Liver (tissue), 9 donors: ENCODE measurements around the gene FBN3. TPM values are rescaled to one million over a fixed set of nuclear protein-coding genes. Genes with fewer than 3 reads are reported as not detected.

Experiments used
- DNase-seq: peaks from one replicate; pipeline ENCODE4 v3.0.0-alpha.2; 2017; ENCODE audit warnings: low spot score
- H3K27ac ChIP-seq, 2 donors: one replicate each; pipeline ENCODE4 v1.7.0; 2013; ENCODE audit warnings: inconsistent platforms in 2 of 2, low read length in 2 of 2, control low read depth in 1 of 2, low read depth in 1 of 2, mild to moderate bottlenecking in 1 of 2
- H3K27me3 ChIP-seq, 4 donors: one replicate each; pipeline versions ENCODE4 v1.6.1 to v1.7.0; 2013; ENCODE audit warnings: low read length in 3 of 4, inconsistent platforms in 1 of 4, mild to moderate bottlenecking in 1 of 4, moderate library complexity in 1 of 4; ENCODE audit not compliant: control insufficient read depth in 4 of 4, insufficient read depth in 4 of 4
- H3K36me3 ChIP-seq, 4 donors: one replicate each; pipeline versions ENCODE4 v1.6.1 to v1.7.0; 2013; ENCODE audit warnings: low read length in 3 of 4, mild to moderate bottlenecking in 3 of 4, low read depth in 1 of 4, moderate library complexity in 1 of 4; ENCODE audit not compliant: control insufficient read depth in 4 of 4, insufficient read depth in 3 of 4
- H3K4me1 ChIP-seq, 4 donors: one replicate each; pipeline versions ENCODE4 v1.6.1 to v1.7.0; 2013; ENCODE audit warnings: low read length in 3 of 4, mild to moderate bottlenecking in 3 of 4, moderate library complexity in 1 of 4; ENCODE audit not compliant: control insufficient read depth in 4 of 4, insufficient read depth in 4 of 4
- H3K4me3 ChIP-seq, 3 donors: one replicate each; pipeline versions ENCODE4 v1.6.1 to v1.7.0; 2013; ENCODE audit warnings: low read length in 3 of 3, control low read depth in 1 of 3, low read depth in 1 of 3, mild to moderate bottlenecking in 1 of 3
- H3K9ac ChIP-seq, 2 donors: one replicate each; pipeline ENCODE4 v1.7.0; 2013; ENCODE audit warnings: low read length in 2 of 2, mild to moderate bottlenecking in 2 of 2, moderate library complexity in 2 of 2, control low read depth in 1 of 2, low read depth in 1 of 2
- H3K9me3 ChIP-seq, 4 donors: one replicate each; pipeline versions ENCODE4 v1.6.1 to v1.7.0; 2013; ENCODE audit warnings: low read length in 3 of 4; ENCODE audit not compliant: control insufficient read depth in 4 of 4
- ATF3 ChIP-seq: IDR thresholded peaks from 2 replicates; pipeline ENCODE4 v1.6.1; 2016; ENCODE audit warnings: antibody characterized with exemption
- CTCF ChIP-seq: fragments of 150-350 bp; IDR thresholded peaks from 2 replicates; pipeline ENCODE4 v1.5.1; 2017; ENCODE audit warnings: improper control_type of control experiment, low read depth, low read length; ENCODE audit not compliant: missing input control
- EGR1 ChIP-seq, 2 donors: IDR thresholded peaks; 2 replicates each; pipeline ENCODE4 v1.6.1; 2016 to 2018; ENCODE audit warnings: antibody characterized with exemption in 2 of 2, low read depth in 2 of 2
- FOXA1 ChIP-seq: IDR thresholded peaks from 2 replicates; pipeline ENCODE4 v1.6.1; 2016; ENCODE audit warnings: antibody characterized with exemption
- FOXA2 ChIP-seq: IDR thresholded peaks from 2 replicates; pipeline ENCODE4 v1.6.1; 2016; ENCODE audit warnings: antibody characterized with exemption
- GABPA ChIP-seq, 2 donors: IDR thresholded peaks in 1 of 2; conservative IDR thresholded peaks in 1 of 2; 2 replicates each; pipeline ENCODE4 v1.6.1; 2016; ENCODE audit warnings: antibody characterized with exemption in 2 of 2, mild to moderate bottlenecking in 1 of 2, moderate library complexity in 1 of 2
- HNF4A ChIP-seq, 2 donors: conservative IDR thresholded peaks; 2 replicates each; pipeline ENCODE4 v1.6.1; 2016; ENCODE audit warnings: antibody characterized with exemption in 2 of 2, mild to moderate bottlenecking in 2 of 2
- HNF4G ChIP-seq: IDR thresholded peaks from 2 replicates; pipeline ENCODE4 v1.6.1; 2016; ENCODE audit warnings: antibody characterized with exemption
- JUND ChIP-seq, 2 donors: IDR thresholded peaks; 2 replicates each; pipeline ENCODE4 v1.6.1; 2016; ENCODE audit warnings: antibody characterized with exemption in 2 of 2
- MAX ChIP-seq: IDR thresholded peaks from 2 replicates; pipeline ENCODE4 v1.6.1; 2016; ENCODE audit warnings: antibody characterized with exemption
- NR2F2 ChIP-seq: IDR thresholded peaks from 2 replicates; pipeline ENCODE4 v1.6.1; 2016; ENCODE audit warnings: antibody characterized with exemption
- RAD21 ChIP-seq, 2 donors: IDR thresholded peaks; 2 replicates each; pipeline ENCODE4 v1.6.1; 2016; ENCODE audit warnings: antibody characterized with exemption in 2 of 2, mild to moderate bottlenecking in 2 of 2
- REST ChIP-seq: IDR thresholded peaks from 2 replicates; pipeline ENCODE4 v1.6.1; 2016; ENCODE audit warnings: antibody characterized with exemption, mild to moderate bottlenecking
- RXRA ChIP-seq, 2 donors: IDR thresholded peaks; 2 replicates each; pipeline ENCODE4 v1.6.1; 2017 to 2018; ENCODE audit warnings: antibody characterized with exemption in 2 of 2, mild to moderate bottlenecking in 1 of 2
- SP1 ChIP-seq: IDR thresholded peaks from 2 replicates; pipeline ENCODE4 v1.6.1; 2018; ENCODE audit warnings: antibody characterized with exemption, mild to moderate bottlenecking
- TAF1 ChIP-seq: conservative IDR thresholded peaks from 2 replicates; pipeline ENCODE4 v1.6.1; 2016; ENCODE audit warnings: antibody characterized with exemption, mild to moderate bottlenecking
- YY1 ChIP-seq: IDR thresholded peaks from 2 replicates; pipeline ENCODE4 v1.6.1; 2016; ENCODE audit warnings: antibody characterized with exemption, mild to moderate bottlenecking
- ZBTB33 ChIP-seq: IDR thresholded peaks from 2 replicates; pipeline ENCODE4 v1.6.1; 2016; ENCODE audit warnings: antibody characterized with exemption
- WGBS: extraction: QIAGEN DNeasy Blood & Tissue Kit; methylation state at CpG from one replicate; pipeline ENCODE4 v1.1.7; 2013; 5-methylcytosine and 5-hydroxymethylcytosine counted together
- polyA plus RNA-seq, 2 donors: library from polyadenylated mRNA; stranded (reverse) in 1 of 2; unstranded in 1 of 2; fragments of 200-250 nt in 1 of 2; fragments of >200 nt in 1 of 2; fragmentation: Nextera tagmentation in 1 of 2; extraction: Ambion mirVana in 1 of 2; gene quantifications; one replicate each; pipeline versions ENCODE4 v1.2.1 to v1.2.3, GENCODE V29; 2013 to 2015
- total RNA-seq, 2 donors: library from RNA; depleted of rRNA; stranded (reverse); fragments of >200 nt; gene quantifications; one replicate each; pipeline ENCODE4 v1.2.3, GENCODE V29; 2014
- donor health status: healthy.
- donor health status: healthy.
- donor health status: healthy.
- donor health status: healthy.
- donor health status: healthy.

The FBN3 gene
- total and polyA plus RNA-seq, 4 donors = under 0.01 to 0.61 (median 0.08) TPM; not detected in 1

GRCh38 chr19:8143041-8143440 lies 6.4 kb downstream of the FBN3 start (continued):
- TF ChIP-seq HNF4A (conservative IDR thresholded peaks at IDR 0.05) (no peak), FOXA1 (no peak)

GRCh38 chr19:8142513-8142900 lies 6.9 kb downstream of the FBN3 start:
- Histone ChIP-seq H3K36me3 (no peaks in the 10 kb centered on the region), H3K27me3 (peaks cover 0 to 2% (median under 1%) of the 10 kb centered on the region in 4 donors), H3K9ac (no peak overlapping the region), H3K27ac (no peak overlapping the region), H3K4me1 (peaks cover 0 to 3% (median 0%) of the 10 kb centered on the region in 4 donors), H3K9me3 (no peaks in the 10 kb centered on the region), H3K4me3 (no peak overlapping the region)
- WGBS = 80% methylated on average over 6 of the region's 6 CpGs
- TF ChIP-seq ZBTB33 = no peak
- no peak for TF ChIP-seq HNF4A (conservative IDR thresholded peaks at IDR 0.05)
- no peak for TF ChIP-seq RAD21 (IDR thresholded peaks at IDR 0.05)
- TF ChIP-seq GABPA (IDR thresholded peaks at IDR 0.05 in 1 of 2, conservative IDR thresholded peaks at IDR 0.05 in 1 of 2) = no peak
- no peak for TF ChIP-seq SP1
- no peak for TF ChIP-seq FOXA1
- TF ChIP-seq TAF1 = no peak
- TF ChIP-seq YY1 = no peak
- TF ChIP-seq EGR1 (IDR thresholded peaks at IDR 0.05; ENCODE audit: low read depth in 2 of 2) = no peak
- no peak for TF ChIP-seq HNF4G
- no peak for TF ChIP-seq FOXA2
- no peak for DNase-seq

GRCh38 chr19:8141726-8142512 lies 7.5 kb downstream of the FBN3 start:
- no peak for DNase-seq
- TF ChIP-seq ATF3 = no peak
- no peak for TF ChIP-seq JUND (IDR thresholded peaks at IDR 0.05)
- no peak for TF ChIP-seq FOXA2
- no peak for TF ChIP-seq RXRA (IDR thresholded peaks at IDR 0.05)
- no peak for TF ChIP-seq REST
- no peak for TF ChIP-seq GABPA (IDR thresholded peaks at IDR 0.05 in 1 of 2, conservative IDR thresholded peaks at IDR 0.05 in 1 of 2)
- TF ChIP-seq SP1 = no peak
- no peak for TF ChIP-seq CTCF
- TF ChIP-seq HNF4A (conservative IDR thresholded peaks at IDR 0.05) = no peak
- TF ChIP-seq NR2F2 = no peak
- no peak for TF ChIP-seq ZBTB33
- no peak for TF ChIP-seq MAX
- no peak for TF ChIP-seq HNF4G
- no peak for TF ChIP-seq YY1
- TF ChIP-seq EGR1 (IDR thresholded peaks at IDR 0.05; ENCODE audit: low read depth in 2 of 2) = no peak
- TF ChIP-seq FOXA1 = no peak
- Histone ChIP-seq H3K9me3 (no peaks in the 10 kb centered on the region), H3K9ac (no peak overlapping the region), H3K36me3 (no peaks in the 10 kb centered on the region), H3K27me3 (no peaks in the 10 kb centered on the region), H3K4me3 (no peak overlapping the region), H3K4me1 (peaks cover 0 to 1% (median 0%) of the 10 kb centered on the region in 4 donors), H3K27ac (no peak overlapping the region)
- WGBS = 86% methylated on average over 21 of the region's 21 CpGs
